HEK293 (cell line): ENCODE measurements around the gene ZCCHC17.

Experiments used
- IKZF3 ChIP-seq: fragments of 450-650 bp; IDR thresholded peaks from 2 replicates; pipeline ENCODE4 v1.5.0; 2018; ENCODE audit warnings: missing biosample characterization, mild to moderate bottlenecking, missing genetic modification characterization, moderate library complexity
- ZBTB21 ChIP-seq: fragments of 450-650 bp; formaldehyde crosslinking; IDR thresholded peaks from 2 replicates; pipeline ENCODE4 v1.5.1; 2017; ENCODE audit warnings: missing biosample characterization, missing genetic modification characterization
- ZNF146 ChIP-seq: fragments of 450-650 bp; formaldehyde crosslinking; IDR thresholded peaks from 2 replicates; pipeline ENCODE4 v1.5.1; 2016; ENCODE audit warnings: missing biosample characterization, missing genetic modification characterization
- ZNF350 ChIP-seq: fragments of 450-650 bp; formaldehyde crosslinking; IDR thresholded peaks from 2 replicates; pipeline ENCODE4 v1.5.0; 2017; ENCODE audit warnings: missing biosample characterization, mild to moderate bottlenecking, missing genetic modification characterization
- ZNF510 ChIP-seq: fragments of 450-650 bp; formaldehyde crosslinking; IDR thresholded peaks from 2 replicates; pipeline ENCODE4 v1.5.1; 2018; ENCODE audit warnings: mild to moderate bottlenecking, missing genetic modification characterization, missing biosample characterization; ENCODE audit not compliant: insufficient replicate concordance
- TF ChIP-seq, protein P1 (sequence below): fragments of 450-650 bp; formaldehyde crosslinking; IDR thresholded peaks from 2 replicates; pipeline ENCODE4 v1.5.1; 2016; ENCODE audit warnings: missing biosample characterization, missing genetic modification characterization
- TF ChIP-seq, protein P2 (sequence below): fragments of 450-650 bp; formaldehyde crosslinking; IDR thresholded peaks from 2 replicates; pipeline ENCODE4 v1.5.1; 2016; ENCODE audit warnings: missing biosample characterization, missing genetic modification characterization
- TF ChIP-seq, protein P3 (sequence below): IDR thresholded peaks from 2 replicates; pipeline ENCODE4 v1.6.1; 2011; ENCODE audit warnings: mild to moderate bottlenecking, low read depth, low read length, borderline replicate concordance

DNA sequence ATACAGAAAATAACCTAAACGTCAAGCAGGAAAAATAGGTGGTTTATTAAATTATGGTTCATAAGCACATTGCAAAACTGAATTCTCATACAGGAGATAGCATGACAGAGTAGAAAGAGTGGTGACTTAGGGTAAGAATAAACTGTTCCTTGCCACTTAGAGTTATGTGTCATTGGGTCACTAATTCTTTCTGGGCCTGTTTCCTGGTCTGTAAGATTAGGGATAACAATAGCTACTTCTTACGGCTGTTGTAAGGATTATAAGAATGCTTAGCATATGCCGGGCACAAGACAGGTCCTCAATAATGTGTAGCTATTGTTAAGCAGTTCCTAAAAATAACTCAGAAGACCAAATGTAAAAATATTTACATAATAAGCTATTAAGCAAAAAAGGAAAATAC, 24.5 kb upstream of the ZCCHC17 start:
- TF ChIP-seq ZNF510: no peak
- TF ChIP-seq, protein P1, sequence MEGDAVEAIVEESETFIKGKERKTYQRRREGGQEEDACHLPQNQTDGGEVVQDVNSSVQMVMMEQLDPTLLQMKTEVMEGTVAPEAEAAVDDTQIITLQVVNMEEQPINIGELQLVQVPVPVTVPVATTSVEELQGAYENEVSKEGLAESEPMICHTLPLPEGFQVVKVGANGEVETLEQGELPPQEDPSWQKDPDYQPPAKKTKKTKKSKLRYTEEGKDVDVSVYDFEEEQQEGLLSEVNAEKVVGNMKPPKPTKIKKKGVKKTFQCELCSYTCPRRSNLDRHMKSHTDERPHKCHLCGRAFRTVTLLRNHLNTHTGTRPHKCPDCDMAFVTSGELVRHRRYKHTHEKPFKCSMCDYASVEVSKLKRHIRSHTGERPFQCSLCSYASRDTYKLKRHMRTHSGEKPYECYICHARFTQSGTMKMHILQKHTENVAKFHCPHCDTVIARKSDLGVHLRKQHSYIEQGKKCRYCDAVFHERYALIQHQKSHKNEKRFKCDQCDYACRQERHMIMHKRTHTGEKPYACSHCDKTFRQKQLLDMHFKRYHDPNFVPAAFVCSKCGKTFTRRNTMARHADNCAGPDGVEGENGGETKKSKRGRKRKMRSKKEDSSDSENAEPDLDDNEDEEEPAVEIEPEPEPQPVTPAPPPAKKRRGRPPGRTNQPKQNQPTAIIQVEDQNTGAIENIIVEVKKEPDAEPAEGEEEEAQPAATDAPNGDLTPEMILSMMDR (tag by site-specific recombination): no peak
- TF ChIP-seq, protein P2, sequence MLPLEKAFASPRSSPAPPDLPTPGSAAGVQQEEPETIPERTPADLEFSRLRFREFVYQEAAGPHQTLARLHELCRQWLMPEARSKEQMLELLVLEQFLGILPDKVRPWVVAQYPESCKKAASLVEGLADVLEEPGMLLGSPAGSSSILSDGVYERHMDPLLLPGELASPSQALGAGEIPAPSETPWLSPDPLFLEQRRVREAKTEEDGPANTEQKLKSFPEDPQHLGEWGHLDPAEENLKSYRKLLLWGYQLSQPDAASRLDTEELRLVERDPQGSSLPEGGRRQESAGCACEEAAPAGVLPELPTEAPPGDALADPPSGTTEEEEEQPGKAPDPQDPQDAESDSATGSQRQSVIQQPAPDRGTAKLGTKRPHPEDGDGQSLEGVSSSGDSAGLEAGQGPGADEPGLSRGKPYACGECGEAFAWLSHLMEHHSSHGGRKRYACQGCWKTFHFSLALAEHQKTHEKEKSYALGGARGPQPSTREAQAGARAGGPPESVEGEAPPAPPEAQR (tag by site-specific recombination): no peak
- TF ChIP-seq ZNF146 (tag by site-specific recombination): no peak
- no peak for TF ChIP-seq ZNF350 (tag by site-specific recombination)
- TF ChIP-seq, protein P3, sequence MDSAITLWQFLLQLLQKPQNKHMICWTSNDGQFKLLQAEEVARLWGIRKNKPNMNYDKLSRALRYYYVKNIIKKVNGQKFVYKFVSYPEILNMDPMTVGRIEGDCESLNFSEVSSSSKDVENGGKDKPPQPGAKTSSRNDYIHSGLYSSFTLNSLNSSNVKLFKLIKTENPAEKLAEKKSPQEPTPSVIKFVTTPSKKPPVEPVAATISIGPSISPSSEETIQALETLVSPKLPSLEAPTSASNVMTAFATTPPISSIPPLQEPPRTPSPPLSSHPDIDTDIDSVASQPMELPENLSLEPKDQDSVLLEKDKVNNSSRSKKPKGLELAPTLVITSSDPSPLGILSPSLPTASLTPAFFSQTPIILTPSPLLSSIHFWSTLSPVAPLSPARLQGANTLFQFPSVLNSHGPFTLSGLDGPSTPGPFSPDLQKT: no peak
- no peak for TF ChIP-seq ZBTB21 (tag by site-specific recombination)
- TF ChIP-seq IKZF3 (tag by site-specific recombination): no peak
